K562 (cell line): ENCODE results near the gene GOPC. TPM values are rescaled to one million over a fixed set of nuclear protein-coding genes. Genes with fewer than 3 reads are reported as not detected.

ENCODE experiments used
- ATAC-seq: fragments of 200-7000 bp; cut with Tn5 transposase; 3 replicates; pipeline ENCODE4 v1.9.1; 2020; ENCODE audit warnings: moderate library complexity
- BruUV-seq: library from RNA; stranded (reverse); fragments of 400-500 nt; replicated peaks from 2 replicates; lab custom pipeline; 2021; lab: Mats Ljungman, UMichigan
- CTCF ChIA-PET: fragments of 300-600 bp; formaldehyde crosslinking; extraction: SDS; loops from one replicate; lab custom pipeline; 2021; ENCODE audit warnings: low intra/inter-chr PET ratio; lab: Yijun Ruan, JAX
- POLR2A ChIA-PET: fragments of 300-600, 350-650 bp; sonication (Branson Sonifier 250); formaldehyde crosslinking; extraction: SDS; loops from one replicate; lab custom pipeline; 2021; ENCODE audit warnings: antibody characterized with exemption, inconsistent platforms; lab: Yijun Ruan, JAX
- DNase-seq, 4 experiments: peaks; one replicate each; pipeline versions ENCODE4 v3.0.0 to v3.0.0-alpha.2; 2011 to 2018; ENCODE audit warnings: low spot score in 3 of 4, mixed read lengths in 3 of 4; ENCODE audit errors: extremely low read depth in 1 of 4
- FAIRE-seq: peaks from 2 replicates; lab custom pipeline; 2011; peaks lifted over from hg19 to GRCh38; lab: Jason Lieb, UNC
- H2AFZ ChIP-seq: 2 replicates; pipeline ENCODE4 v1.6.0; 2011; ENCODE audit warnings: low read depth, low read length, control low read depth, inconsistent platforms
- H3K27ac ChIP-seq: fragments of 200-600 bp; 3 replicates; pipeline ENCODE4 v1.8.0; 2011; ENCODE audit warnings: low read depth, mild to moderate bottlenecking, control low read depth, inconsistent platforms, low read length, moderate library complexity, mixed read lengths; ENCODE audit errors: extremely low read depth
- H3K27me3 ChIP-seq, 2 experiments: fragments of 300-600 bp in 1 of 2; 2 replicates in 1 of 2; 3 replicates in 1 of 2; pipeline versions ENCODE4 v1.6.0 to v1.8.0; 2011; ENCODE audit warnings: inconsistent platforms in 2 of 2, low read length in 2 of 2, mild to moderate bottlenecking in 1 of 2, mixed read lengths in 1 of 2, moderate library complexity in 1 of 2; ENCODE audit not compliant: control insufficient read depth in 2 of 2, insufficient read depth in 2 of 2
- H3K36me3 ChIP-seq: fragments of 300-600 bp; 3 replicates; pipeline ENCODE4 v1.8.0; 2011; ENCODE audit warnings: mild to moderate bottlenecking, low read length, inconsistent platforms; ENCODE audit not compliant: control insufficient read depth, insufficient read depth
- H3K4me1 ChIP-seq, 2 experiments: fragments of 200-600 bp in 1 of 2; replicated peaks in 1 of 2; 2 replicates in 1 of 2; 3 replicates in 1 of 2; pipeline versions ENCODE4 v1.5.1 to v1.8.0; 2011; ENCODE audit warnings: inconsistent platforms in 2 of 2, low read length in 2 of 2, mild to moderate bottlenecking in 1 of 2, mixed read lengths in 1 of 2, moderate library complexity in 1 of 2; ENCODE audit not compliant: control insufficient read depth in 2 of 2, insufficient read depth in 2 of 2
- H3K4me2 ChIP-seq: 2 replicates; pipeline ENCODE4 v1.6.1; 2011; ENCODE audit warnings: low read length, control low read depth, inconsistent platforms, mixed read lengths; ENCODE audit not compliant: insufficient read depth
- H3K4me3 ChIP-seq: fragments of 200-600 bp; sonication (generic), shearing (Covaris generic); 2 replicates; pipeline ENCODE4 v1.5.1; 2016; ENCODE audit warnings: control low read depth, inconsistent platforms
- H3K79me2 ChIP-seq: fragments of 200-600 bp; 3 replicates; pipeline ENCODE4 v1.8.0; 2011; ENCODE audit warnings: low read length, inconsistent platforms; ENCODE audit not compliant: control insufficient read depth, insufficient read depth
- H3K9ac ChIP-seq, 2 experiments: 2 replicates each; pipeline versions ENCODE4 v1.6.0 to v1.6.1; 2011; ENCODE audit warnings: low read depth in 2 of 2, low read length in 2 of 2, control low read depth in 1 of 2, inconsistent platforms in 1 of 2, mild to moderate bottlenecking in 1 of 2, mixed read lengths in 1 of 2; ENCODE audit not compliant: insufficient read depth in 1 of 2
- H3K9me1 ChIP-seq: one replicate; pipeline ENCODE4 v1.6.0; 2011; ENCODE audit warnings: inconsistent platforms, mild to moderate bottlenecking, low read length, moderate library complexity; ENCODE audit not compliant: control insufficient read depth, insufficient read depth
- H3K9me3 ChIP-seq: replicated peaks from 2 replicates; pipeline ENCODE4 v1.5.1; 2011; ENCODE audit warnings: low read depth, low read length, inconsistent platforms; ENCODE audit not compliant: control insufficient read depth, insufficient read depth
- H4K20me1 ChIP-seq: replicated peaks from 2 replicates; pipeline ENCODE4 v1.6.1; 2011; ENCODE audit warnings: low read length, inconsistent platforms, mixed read lengths; ENCODE audit not compliant: control insufficient read depth, insufficient read depth
- ARID1B ChIP-seq: fragments of 450-650 bp; IDR thresholded peaks from 2 replicates; pipeline ENCODE4 v1.6.1; 2016; ENCODE audit warnings: antibody characterized with exemption, mild to moderate bottlenecking, inconsistent platforms
- ASH1L ChIP-seq: fragments of 450-650 bp; IDR thresholded peaks from 2 replicates; pipeline ENCODE4 v1.6.1; 2018; ENCODE audit warnings: borderline replicate concordance, mild to moderate bottlenecking, low read depth; ENCODE audit not compliant: partially characterized antibody
- FOSL1 ChIP-seq: fragments of 200-800 bp; sonication (Bioruptor generic); conservative IDR thresholded peaks from 2 replicates; pipeline ENCODE4 v1.6.1; 2016; ENCODE audit warnings: missing genetic modification characterization, missing compliant biosample characterization
- HOXB6 ChIP-seq: fragments of 250-450 bp; sonication (Bioruptor Pico); IDR thresholded peaks from 2 replicates; pipeline ENCODE4 v1.5.1; 2022; ENCODE audit warnings: mild to moderate bottlenecking, borderline replicate concordance
- MCM2 ChIP-seq: fragments of 450-650 bp; IDR thresholded peaks from 2 replicates; pipeline ENCODE4 v1.6.1; 2017; ENCODE audit warnings: low read depth, mild to moderate bottlenecking
- PRMT5 ChIP-seq: sonication (generic); formaldehyde crosslinking; IDR thresholded peaks from 2 replicates; pipeline ENCODE4 v1.5.0; 2020; ENCODE audit warnings: missing genetic modification reagents
- SIRT6 ChIP-seq: IDR thresholded peaks from one replicate; pipeline ENCODE4 v1.6.1; 2012; ENCODE audit warnings: low read depth, mild to moderate bottlenecking, control low read depth, inconsistent platforms, low read length, moderate library complexity
- SMC3 ChIP-seq: conservative IDR thresholded peaks from 2 replicates; pipeline ENCODE4 v1.6.1; 2011; ENCODE audit warnings: low read depth, low read length, improper control_type of control experiment; ENCODE audit not compliant: insufficient read depth
- TBL1XR1 ChIP-seq, 2 experiments: IDR thresholded peaks; 2 replicates each; pipeline ENCODE4 v1.6.1; 2012; ENCODE audit warnings: improper control_type of control experiment in 2 of 2, low read length in 2 of 2, mild to moderate bottlenecking in 1 of 2
- TCF7 ChIP-seq: sonication (generic); IDR thresholded peaks from 2 replicates; pipeline ENCODE4 v1.6.1; 2016; ENCODE audit warnings: antibody characterized with exemption, borderline replicate concordance
- ZFPM2 ChIP-seq: fragments of 250-450 bp; sonication (Bioruptor Pico); IDR thresholded peaks from 2 replicates; pipeline ENCODE4 v1.5.1; 2022; ENCODE audit warnings: mild to moderate bottlenecking
- ZNF24 ChIP-seq: fragments of 450-650 bp; IDR thresholded peaks from 2 replicates; pipeline ENCODE4 v1.6.1; 2016
- ZNF316 ChIP-seq: fragments of 450-650 bp; IDR thresholded peaks from 2 replicates; pipeline ENCODE4 v1.6.1; 2016
- ZNF77 ChIP-seq: fragments of 250-450 bp; sonication (Bioruptor Pico); IDR thresholded peaks from 2 replicates; pipeline ENCODE4 v1.5.0; 2020
- WGBS: fragments of 100-300 bp; shearing (Covaris generic); methylation state at CpG from one replicate; pipeline ENCODE4 v1.1.6; 2016; ENCODE audit warnings: low coverage, mixed read lengths; ENCODE audit not compliant: insufficient coverage; ENCODE audit errors: missing lambda C conversion rate; 5-methylcytosine and 5-hydroxymethylcytosine counted together
- in situ Hi-C: fragments of 300-500 bp; cut with MboI; formaldehyde crosslinking; loops from 4 replicates; pipeline ENCODE4 v1.15.0; 2018; ENCODE audit warnings: inconsistent platforms, mixed read lengths
- intact Hi-C: fragments of 100-400 bp; cut with micrococcal nuclease; formaldehyde crosslinking; loops from 2 replicates; pipeline ENCODE4 v1.14.2; 2022
- polyA plus RNA-seq, 8 experiments: library from polyadenylated mRNA; depleted of rRNA in 4 of 8; stranded (reverse) in 5 of 8; unstranded in 3 of 8; fragments of >200 nt; fragmentation: Nextera tagmentation in 2 of 8; fragmentation: Illumina TruSeq in 1 of 8; extraction: Ambion mirVana in 2 of 8; extraction: Trizol in 1 of 8; gene quantifications; 2 replicates each; pipeline versions ENCODE4 v1.2.1 to v1.2.3, GENCODE V29; 2011 to 2014; ENCODE audit warnings: inconsistent platforms in 1 of 8, missing spikeins in 1 of 8
- total RNA-seq, 7 experiments: library from RNA; depleted of rRNA in 6 of 7; stranded (reverse); fragments of >200 nt in 6 of 7; fragmentation: Illumina TruSeq in 2 of 7; extraction: Trizol in 2 of 7; gene quantifications; 2 replicates each; pipeline versions ENCODE4 v1.2.1 to v1.2.3, GENCODE V29; 2011 to 2021; ENCODE audit warnings: low replicate concordance in 1 of 7
- TF ChIP-seq, protein P1 (sequence below), 2 experiments: fragments of 450-650 bp; formaldehyde crosslinking in 1 of 2; IDR thresholded peaks; 2 replicates each; pipeline versions ENCODE4 v1.4.0 to v1.6.1; 2014 to 2020; ENCODE audit warnings: mild to moderate bottlenecking in 2 of 2, borderline replicate concordance in 1 of 2, low read depth in 1 of 2
- TF ChIP-seq, protein P2 (sequence below), 2 experiments: fragments of 450-650 bp in 1 of 2; sonication (generic) in 1 of 2; formaldehyde crosslinking; conservative IDR thresholded peaks; 2 replicates each; pipeline versions ENCODE4 v1.4.0 to v1.8.1; 2020 to 2022; ENCODE audit warnings: mild to moderate bottlenecking in 1 of 2, missing genetic modification reagents in 1 of 2

Gene GOPC
- total and polyA plus RNA-seq, 9 of the 15 experiments (the other 6 are each of a cell fraction or from before 2014, with no cell fraction given) = 10.0 to 32.2 (median 25.6) TPM

DNA sequence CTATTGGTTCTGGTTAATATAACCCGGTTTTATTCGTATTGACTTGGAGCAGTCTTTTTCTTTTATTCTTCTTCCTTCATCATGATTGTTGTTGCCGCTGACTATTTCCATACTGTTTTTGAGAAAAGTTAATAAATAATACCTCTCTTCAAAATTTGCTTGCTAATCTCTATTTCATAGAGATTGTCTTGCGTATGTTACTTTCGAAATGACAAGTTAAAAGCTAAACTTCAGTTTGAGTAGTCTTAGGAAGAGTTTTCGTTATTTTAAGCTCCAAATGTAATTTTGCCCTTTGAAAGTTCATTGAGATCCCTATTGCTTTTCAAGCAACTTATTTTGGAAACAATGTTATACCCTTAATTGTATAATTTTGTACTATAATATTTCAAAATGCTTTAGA is 83.4 kb downstream of the GOPC start:
- no peak overlapping the region for H2AFZ ChIP-seq
- H4K20me1 ChIP-seq = no peaks in the 10 kb centered on the region
- no peak for DNase-seq
- ChIA-PET POLR2A (interaction anchor here (1.2 kb wide), 1 partner anchor 13 kb away, joined by 3 read pairs; no protein-coding TSS in a partner anchor), CTCF (no interaction called here)
- in situ Hi-C loops = no loop called here
- intact Hi-C loops = loop anchor here (5.0 kb wide), 1 partner anchor 37 kb away; the partner anchor contains the start of gene DCBLD1
- H3K36me3 ChIP-seq = no peaks in the 10 kb centered on the region
- WGBS = 80% methylated on average over 6 of the region's 6 CpGs
- H3K4me3 ChIP-seq = no peak overlapping the region
- H3K9ac ChIP-seq = no peak overlapping the region
- H3K79me2 ChIP-seq = no peaks in the 10 kb centered on the region
- H3K9me3 ChIP-seq = no peaks in the 10 kb centered on the region
- no peak for FAIRE-seq
- H3K27me3 ChIP-seq = no peaks in the 10 kb centered on the region
- no peak overlapping the region for H3K4me2 ChIP-seq
- ATAC-seq = no peak
- BruUV-seq = no TSS peak
- no peaks in the 10 kb centered on the region for H3K4me1 ChIP-seq
- no peaks in the 10 kb centered on the region for H3K9me1 ChIP-seq
- no peak overlapping the region for H3K27ac ChIP-seq
- no peak for TF ChIP-seq ZNF77 (CRISPR knock-in tag)
- TF ChIP-seq ZNF316 = no peak
- TF ChIP-seq PRMT5 (CRISPR knock-in tag) = no peak
- no peak for TF ChIP-seq MCM2
- no peak for TF ChIP-seq TCF7
- no peak for TF ChIP-seq HOXB6
- no peak for TF ChIP-seq TBL1XR1 (IDR thresholded peaks at IDR 0.05; ENCODE audit: low read length in 2 of 2)
- no peak for TF ChIP-seq SMC3
- no peak for TF ChIP-seq ZFPM2 (CRISPR knock-in tag)
- no peak for TF ChIP-seq ARID1B
- TF ChIP-seq SIRT6 = no peak
- TF ChIP-seq, protein P1, sequence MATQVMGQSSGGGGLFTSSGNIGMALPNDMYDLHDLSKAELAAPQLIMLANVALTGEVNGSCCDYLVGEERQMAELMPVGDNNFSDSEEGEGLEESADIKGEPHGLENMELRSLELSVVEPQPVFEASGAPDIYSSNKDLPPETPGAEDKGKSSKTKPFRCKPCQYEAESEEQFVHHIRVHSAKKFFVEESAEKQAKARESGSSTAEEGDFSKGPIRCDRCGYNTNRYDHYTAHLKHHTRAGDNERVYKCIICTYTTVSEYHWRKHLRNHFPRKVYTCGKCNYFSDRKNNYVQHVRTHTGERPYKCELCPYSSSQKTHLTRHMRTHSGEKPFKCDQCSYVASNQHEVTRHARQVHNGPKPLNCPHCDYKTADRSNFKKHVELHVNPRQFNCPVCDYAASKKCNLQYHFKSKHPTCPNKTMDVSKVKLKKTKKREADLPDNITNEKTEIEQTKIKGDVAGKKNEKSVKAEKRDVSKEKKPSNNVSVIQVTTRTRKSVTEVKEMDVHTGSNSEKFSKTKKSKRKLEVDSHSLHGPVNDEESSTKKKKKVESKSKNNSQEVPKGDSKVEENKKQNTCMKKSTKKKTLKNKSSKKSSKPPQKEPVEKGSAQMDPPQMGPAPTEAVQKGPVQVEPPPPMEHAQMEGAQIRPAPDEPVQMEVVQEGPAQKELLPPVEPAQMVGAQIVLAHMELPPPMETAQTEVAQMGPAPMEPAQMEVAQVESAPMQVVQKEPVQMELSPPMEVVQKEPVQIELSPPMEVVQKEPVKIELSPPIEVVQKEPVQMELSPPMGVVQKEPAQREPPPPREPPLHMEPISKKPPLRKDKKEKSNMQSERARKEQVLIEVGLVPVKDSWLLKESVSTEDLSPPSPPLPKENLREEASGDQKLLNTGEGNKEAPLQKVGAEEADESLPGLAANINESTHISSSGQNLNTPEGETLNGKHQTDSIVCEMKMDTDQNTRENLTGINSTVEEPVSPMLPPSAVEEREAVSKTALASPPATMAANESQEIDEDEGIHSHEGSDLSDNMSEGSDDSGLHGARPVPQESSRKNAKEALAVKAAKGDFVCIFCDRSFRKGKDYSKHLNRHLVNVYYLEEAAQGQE (IDR thresholded peaks at IDR 0.05; ENCODE audit: borderline replicate concordance) = no peak
- TF ChIP-seq, protein P1 (CRISPR knock-in tag; IDR thresholded peaks at IDR 0.05; ENCODE audit: low read depth) = no peak
- TF ChIP-seq, protein P2, sequence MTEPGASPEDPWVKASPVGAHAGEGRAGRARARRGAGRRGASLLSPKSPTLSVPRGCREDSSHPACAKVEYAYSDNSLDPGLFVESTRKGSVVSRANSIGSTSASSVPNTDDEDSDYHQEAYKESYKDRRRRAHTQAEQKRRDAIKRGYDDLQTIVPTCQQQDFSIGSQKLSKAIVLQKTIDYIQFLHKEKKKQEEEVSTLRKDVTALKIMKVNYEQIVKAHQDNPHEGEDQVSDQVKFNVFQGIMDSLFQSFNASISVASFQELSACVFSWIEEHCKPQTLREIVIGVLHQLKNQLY (CRISPR knock-in tag; conservative IDR thresholded peaks at IDR 0.05) = no peak
- no peak for TF ChIP-seq FOSL1 (tag)
- no peak for TF ChIP-seq ZNF24
- no peak for TF ChIP-seq ASH1L
